RPMI8226 (cell line): ENCODE data around the gene PUDP.

Source experiments
- DNase-seq: peaks from one replicate; pipeline ENCODE4 v3.0.0-alpha.2; 2015

The PUDP gene

DNA sequence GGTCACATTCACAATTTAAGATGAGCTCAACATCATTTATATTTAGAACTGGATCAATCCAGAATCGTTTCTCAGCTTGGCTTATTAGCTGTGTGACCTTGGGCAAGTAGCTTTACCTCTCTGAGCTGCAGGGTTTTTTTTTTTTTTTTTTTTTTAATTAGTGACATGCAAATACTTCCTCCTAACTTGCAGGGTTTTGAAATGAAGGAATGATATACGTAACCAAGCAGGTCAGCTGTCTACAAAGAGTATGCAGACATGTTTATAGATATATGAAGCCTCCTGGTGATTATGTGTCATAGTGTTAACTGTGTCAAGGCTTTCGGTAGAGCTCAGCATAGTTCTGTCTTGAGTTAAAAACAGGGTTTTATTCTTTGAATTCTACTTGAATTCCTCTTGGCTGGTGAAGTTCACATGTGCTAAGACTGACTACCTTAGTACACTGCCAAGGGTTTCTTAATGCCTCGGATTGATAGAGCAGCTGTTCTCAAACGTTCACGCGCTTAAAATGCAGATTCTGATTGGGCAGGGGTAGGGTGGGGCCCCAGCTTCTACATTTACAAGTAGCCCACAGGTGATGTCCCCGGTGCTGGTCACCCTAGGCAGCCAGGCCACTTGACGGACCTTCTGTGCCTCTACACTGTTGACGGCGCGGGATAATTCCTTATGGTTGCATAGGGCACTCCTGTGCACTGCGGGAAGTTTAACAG lies 1.1 kb downstream of the PUDP start:
- DNase-seq, result peak; percentile 69

GRCh38 chrX:7146020-7146702 lies 1.8 kb downstream of the PUDP start:
- no peak for DNase-seq

DNA sequence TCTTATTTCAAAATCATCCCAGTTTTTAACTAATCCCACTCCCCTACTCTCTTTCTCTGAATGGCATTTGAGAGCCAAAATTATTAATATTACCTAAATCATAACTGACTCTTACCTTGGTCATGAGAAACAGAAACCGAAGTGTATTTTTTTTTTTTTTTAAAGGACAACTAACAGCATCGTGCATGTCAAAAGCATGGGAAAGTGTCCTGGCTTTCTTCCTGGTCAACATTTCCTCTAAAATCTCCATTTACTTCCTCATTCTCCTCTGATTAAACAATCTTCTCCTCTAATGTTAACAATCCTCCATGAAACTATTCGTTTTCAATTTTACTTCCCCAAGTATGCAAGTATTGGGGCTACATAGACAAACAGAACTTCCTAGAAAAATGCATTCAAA lies 2.5 kb downstream of the PUDP start:
- DNase-seq, result no peak

- no peak for DNase-seq
Observed at GRCh38 chrX:7143941-7144525, 3.9 kb downstream of the PUDP start.

DNA sequence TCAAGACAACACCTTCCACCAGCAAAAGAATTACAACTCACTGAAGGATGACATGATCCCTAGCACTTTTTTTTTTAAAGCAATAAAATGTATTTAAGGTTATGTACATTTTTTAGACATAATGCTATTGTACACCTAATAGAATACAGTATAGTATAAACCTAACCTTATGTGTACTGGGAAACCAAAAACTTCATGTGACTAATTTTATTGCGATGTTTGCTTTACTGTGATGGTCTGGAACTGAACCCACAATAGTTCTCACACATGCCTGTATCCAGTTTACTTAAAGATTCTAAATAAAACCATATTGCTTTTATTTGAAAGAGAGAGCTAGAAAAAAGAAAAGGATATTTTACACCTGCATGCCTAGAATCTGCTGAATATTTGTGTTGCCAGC lies 4.9 kb downstream of the PUDP start:
- no peak for DNase-seq

- no peak for DNase-seq
Observed at GRCh38 chrX:7139202-7140081, 8.5 kb downstream of the PUDP start.

DNA sequence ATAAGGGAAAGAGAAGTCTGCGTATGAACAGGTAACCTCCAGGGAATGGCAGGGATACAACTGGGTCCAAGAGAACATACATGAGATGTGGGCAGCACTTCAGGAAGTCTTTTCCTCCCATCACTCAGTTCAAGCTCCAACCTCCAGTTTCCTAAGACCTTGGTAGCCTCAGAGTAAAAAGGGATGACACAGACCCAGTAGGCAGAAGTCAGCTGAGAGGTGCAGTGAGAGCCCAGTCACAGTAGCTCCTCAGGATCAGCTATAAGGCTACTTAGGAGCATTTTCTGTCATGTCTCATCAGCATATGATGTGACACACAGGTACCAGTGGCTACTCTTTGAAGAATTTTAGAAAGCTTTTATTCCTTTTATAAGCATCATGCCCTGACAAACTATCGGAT lies 13.0 kb downstream of the PUDP start:
- DNase-seq, result no peak

GRCh38 chrX:7133050-7133440 lies 14.9 kb downstream of the PUDP start:
- no peak for DNase-seq

GRCh38 chrX:7132335-7133049 lies 15.5 kb downstream of the PUDP start:
- peak; percentile 58 for DNase-seq

DNA sequence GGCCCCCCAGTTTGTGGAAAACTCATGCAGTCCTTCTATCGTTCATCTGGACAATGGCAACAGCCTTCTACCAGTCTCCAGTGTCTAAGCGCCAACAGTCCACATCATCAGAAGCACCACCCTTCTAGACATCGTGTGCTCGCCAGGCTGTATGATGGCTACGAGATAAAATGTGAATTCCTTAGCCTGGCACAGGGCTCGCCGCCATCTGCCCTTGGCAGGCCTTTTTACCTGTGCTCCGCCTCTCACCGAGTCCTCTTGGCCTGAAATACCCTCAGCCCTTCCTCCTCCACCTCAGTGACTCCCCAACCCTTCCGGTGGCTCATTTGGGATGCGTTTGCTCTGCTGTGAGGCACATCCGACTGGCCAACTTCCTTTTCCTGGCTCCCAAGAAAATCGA lies 16.3 kb downstream of the PUDP start:
- no peak for DNase-seq

- no peak for DNase-seq
Observed at GRCh38 chrX:7127056-7127455, 20.9 kb downstream of the PUDP start.

DNA sequence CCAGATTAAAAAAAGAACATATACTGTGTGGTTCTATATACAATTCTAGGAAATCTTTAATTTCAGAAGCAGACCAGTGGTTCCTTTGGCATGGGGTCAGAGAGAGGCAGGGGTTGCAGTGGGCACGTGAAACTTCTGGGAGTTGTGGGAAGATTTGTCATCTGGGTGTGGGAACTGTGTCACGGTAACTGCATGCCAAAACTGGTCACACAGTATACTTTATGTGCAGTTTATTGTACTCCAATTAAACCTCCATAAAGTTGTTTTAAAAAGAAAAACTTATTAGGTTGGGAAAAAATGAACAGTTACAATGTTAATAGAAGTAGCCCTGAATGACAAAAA lies 27.1 kb downstream of the PUDP start:
- DNase-seq, result no peak

GRCh38 chrX:7119950-7120877 lies 27.7 kb downstream of the PUDP start:
- peak; percentile 77 for DNase-seq

- DNase-seq, result peak; percentile 84
Observed at GRCh38 chrX:7117587-7117986, 30.4 kb downstream of the PUDP start.

- no peak for DNase-seq
Observed at GRCh38 chrX:7116081-7116480, 31.9 kb downstream of the PUDP start.

GRCh38 chrX:7115557-7115956 lies 32.4 kb downstream of the PUDP start:
- DNase-seq, result peak; percentile 86

DNA sequence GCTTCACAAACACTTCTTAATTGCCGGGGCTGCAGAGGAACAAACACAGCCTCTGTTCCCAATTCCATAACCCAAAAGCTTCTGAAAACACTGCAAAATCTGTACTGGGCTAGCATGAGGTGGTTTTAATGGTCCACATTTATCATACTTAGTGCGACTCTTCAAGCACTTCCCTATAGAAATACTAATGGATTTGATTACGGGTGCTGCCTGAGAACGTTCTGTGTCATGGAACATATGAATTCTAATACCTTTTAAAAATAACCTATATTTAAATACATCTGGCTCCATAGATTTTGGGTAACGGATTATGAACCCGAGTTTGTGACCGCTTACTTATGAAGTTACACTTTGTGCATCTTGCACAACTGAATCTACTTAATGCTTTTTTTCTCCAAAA lies 35.9 kb downstream of the PUDP start:
- DNase-seq, result no peak

- no peak for DNase-seq
Observed at GRCh38 chrX:7111518-7111917, 36.4 kb downstream of the PUDP start.

- DNase-seq, result peak; percentile 75
Observed at GRCh38 chrX:7110821-7111276, 37.1 kb downstream of the PUDP start.

- DNase-seq, result peak; percentile 39
Observed at GRCh38 chrX:7109838-7110793, 37.8 kb downstream of the PUDP start.
